Esophagus squamous epithelium (tissue), 5 donors: ENCODE measurements around the gene KCNMA1. TPM values are rescaled to one million over a fixed set of nuclear protein-coding genes. Genes with fewer than 3 reads are reported as not detected.

Experiments
- DNase-seq: peaks from one replicate; lab custom pipeline; 2025; lab: John Stamatoyannopoulos, UW
- H3K27ac ChIP-seq, 4 donors: fragments of 200-600 bp; sonication (generic); one replicate each; pipeline ENCODE4 v1.5.1; 2016 to 2019; ENCODE audit warnings: mild to moderate bottlenecking in 1 of 4
- H3K27me3 ChIP-seq, 4 donors: fragments of 200-600 bp; sonication (generic); 1 replicate in 3 of 4; 2 replicates in 1 of 4; pipeline versions ENCODE4 v1.5.1 to v1.6.0; 2017 to 2021; ENCODE audit warnings: antibody characterized with exemption in 1 of 4
- H3K36me3 ChIP-seq, 3 donors: fragments of 200-600 bp; sonication (generic); one replicate each; pipeline ENCODE4 v1.5.1; 2016 to 2019
- H3K4me1 ChIP-seq, 3 donors: fragments of 200-600 bp; sonication (generic); one replicate each; pipeline ENCODE4 v1.5.1; 2017 to 2019
- H3K4me3 ChIP-seq, 4 donors: fragments of 200-600 bp; sonication (generic); 1 replicate in 3 of 4; 2 replicates in 1 of 4; pipeline ENCODE4 v1.5.1; 2016 to 2019; ENCODE audit warnings: mild to moderate bottlenecking in 2 of 4, moderate library complexity in 1 of 4
- H3K9me3 ChIP-seq, 3 donors: fragments of 200-600 bp; sonication (generic); one replicate each; pipeline ENCODE4 v1.5.1; 2016 to 2019
- CTCF ChIP-seq, 6 experiments: fragments of 450-650 bp in 4 of 6; fragments of 200-600 bp in 2 of 6; sonication (generic) in 2 of 6; IDR thresholded peaks; one replicate each; pipeline ENCODE4 v1.5.1; 2016 to 2019; ENCODE audit warnings: antibody characterized with exemption in 6 of 6, mild to moderate bottlenecking in 4 of 6, moderate library complexity in 4 of 6
- POLR2A ChIP-seq, 4 donors: fragments of 450-650 bp; IDR thresholded peaks; one replicate each; pipeline ENCODE4 v1.6.1; 2017; ENCODE audit warnings: antibody characterized with exemption in 4 of 4, mild to moderate bottlenecking in 4 of 4, moderate library complexity in 3 of 4
- WGBS, 2 donors: methylation state at CpG; one replicate each; pipeline ENCODE4 v1.1.5; 2018; 5-methylcytosine and 5-hydroxymethylcytosine counted together
- intact Hi-C: fragments of 100-400 bp; cut with DNase I; formaldehyde crosslinking; loops from one replicate; pipeline ENCODE4 v1.15.0; 2022
- total RNA-seq, 4 donors: library from RNA; depleted of rRNA; stranded (reverse); fragments of >200 nt; gene quantifications; one replicate each; pipeline ENCODE4 v1.1.0, GENCODE V29; 2016
- donor health status: DM: yes; HTN: yes; CAD: no.

The KCNMA1 gene
- total RNA-seq, 4 donors from 2014 or later: 7.5 to 74.2 (median 18.0) TPM

GRCh38 chr10:76903387-76903945 is 734.1 kb downstream of the KCNMA1 start:
- no peak for TF ChIP-seq POLR2A (IDR thresholded peaks at IDR 0.05)
- TF ChIP-seq CTCF (IDR thresholded peaks at IDR 0.05): no peak

GRCh38 chr10:76902949-76903348 is 734.7 kb downstream of the KCNMA1 start:
- H3K27ac ChIP-seq: no peak overlapping the region
- no peak for DNase-seq
- no peaks in the 10 kb centered on the region for H3K9me3 ChIP-seq
- TF ChIP-seq CTCF (IDR thresholded peaks at IDR 0.05) (no peak), POLR2A (IDR thresholded peaks at IDR 0.05) (no peak)
- intact Hi-C loops: no loop called here
- no peaks in the 10 kb centered on the region for H3K27me3 ChIP-seq
- no peaks in the 10 kb centered on the region for H3K36me3 ChIP-seq
- H3K4me1 ChIP-seq: no peaks in the 10 kb centered on the region
- 78 to 81% methylated on average over 10 of the region's 10 CpGs for WGBS, 2 donors
- no peak overlapping the region for H3K4me3 ChIP-seq

More at GRCh38 chr10:76903387-76903945, 734.1 kb downstream of the KCNMA1 start:
- intact Hi-C loops: no loop called here
- H3K4me3 ChIP-seq: no peak overlapping the region
- no peaks in the 10 kb centered on the region for H3K9me3 ChIP-seq
- H3K27ac ChIP-seq: no peak overlapping the region
- no peak for DNase-seq
- H3K36me3 ChIP-seq: no peaks in the 10 kb centered on the region
- 78 to 82% methylated on average over 4 to 7 of the region's 7 CpGs for WGBS, 2 donors
- H3K4me1 ChIP-seq: no peaks in the 10 kb centered on the region
- H3K27me3 ChIP-seq: no peaks in the 10 kb centered on the region

- 90 to 100% methylated on average over 2 of the region's 3 CpGs for WGBS, 2 donors
- Histone ChIP-seq H3K27ac (no peak overlapping the region), H3K27me3 (no peaks in the 10 kb centered on the region), H3K9me3 (no peaks in the 10 kb centered on the region), H3K36me3 (no peaks in the 10 kb centered on the region), H3K4me1 (no peaks in the 10 kb centered on the region), H3K4me3 (no peak overlapping the region)
- intact Hi-C loops: no loop called here
- no peak for DNase-seq
- TF ChIP-seq CTCF (IDR thresholded peaks at IDR 0.05): no peak
- TF ChIP-seq POLR2A (IDR thresholded peaks at IDR 0.05): no peak
These were observed 735.9 kb downstream of the KCNMA1 start for GRCh38 chr10:76901701-76902100.

- H3K4me3 ChIP-seq: no peak overlapping the region
- intact Hi-C loops: no loop called here
These were observed 738.1 kb downstream of the KCNMA1 start for GRCh38 chr10:76899490-76899889.

More at GRCh38 chr10:76899490-76899889, 738.1 kb downstream of the KCNMA1 start:
- TF ChIP-seq CTCF (IDR thresholded peaks at IDR 0.05) (no peak), POLR2A (IDR thresholded peaks at IDR 0.05) (no peak)
- Histone ChIP-seq H3K4me1 (no peaks in the 10 kb centered on the region), H3K36me3 (no peaks in the 10 kb centered on the region), H3K27ac (no peak overlapping the region), H3K9me3 (no peaks in the 10 kb centered on the region), H3K27me3 (no peaks in the 10 kb centered on the region)
- no peak for DNase-seq
